ENCODE results near the gene SDHAF1.
"Not testable (repeated sequence)": the region's sequence is repeated elsewhere in the genome, so short reads cannot be mapped to it uniquely, and the experiment has no call there.

The SDHAF1 gene

DNA sequence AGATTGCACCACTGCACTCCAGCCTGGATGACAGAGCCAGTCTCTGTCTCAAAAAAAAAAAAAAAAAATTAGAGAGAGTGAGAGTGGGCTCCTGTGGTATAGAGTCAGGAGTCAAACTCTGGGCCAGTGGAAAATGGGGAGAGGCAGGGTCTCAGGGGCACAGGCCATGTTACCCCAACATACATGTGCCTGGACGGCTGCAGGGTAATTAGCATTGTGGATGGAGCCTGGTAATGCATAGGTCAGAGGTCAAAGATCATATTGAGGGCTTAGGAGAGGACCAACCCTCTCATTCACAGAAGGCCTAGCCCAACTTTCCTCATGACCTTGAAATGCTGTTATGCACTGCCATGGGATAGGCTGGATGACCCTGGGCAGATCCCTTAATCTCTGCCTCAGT, 30.6 kb downstream of the SDHAF1 start:
- no peak for DNase-seq

DNA sequence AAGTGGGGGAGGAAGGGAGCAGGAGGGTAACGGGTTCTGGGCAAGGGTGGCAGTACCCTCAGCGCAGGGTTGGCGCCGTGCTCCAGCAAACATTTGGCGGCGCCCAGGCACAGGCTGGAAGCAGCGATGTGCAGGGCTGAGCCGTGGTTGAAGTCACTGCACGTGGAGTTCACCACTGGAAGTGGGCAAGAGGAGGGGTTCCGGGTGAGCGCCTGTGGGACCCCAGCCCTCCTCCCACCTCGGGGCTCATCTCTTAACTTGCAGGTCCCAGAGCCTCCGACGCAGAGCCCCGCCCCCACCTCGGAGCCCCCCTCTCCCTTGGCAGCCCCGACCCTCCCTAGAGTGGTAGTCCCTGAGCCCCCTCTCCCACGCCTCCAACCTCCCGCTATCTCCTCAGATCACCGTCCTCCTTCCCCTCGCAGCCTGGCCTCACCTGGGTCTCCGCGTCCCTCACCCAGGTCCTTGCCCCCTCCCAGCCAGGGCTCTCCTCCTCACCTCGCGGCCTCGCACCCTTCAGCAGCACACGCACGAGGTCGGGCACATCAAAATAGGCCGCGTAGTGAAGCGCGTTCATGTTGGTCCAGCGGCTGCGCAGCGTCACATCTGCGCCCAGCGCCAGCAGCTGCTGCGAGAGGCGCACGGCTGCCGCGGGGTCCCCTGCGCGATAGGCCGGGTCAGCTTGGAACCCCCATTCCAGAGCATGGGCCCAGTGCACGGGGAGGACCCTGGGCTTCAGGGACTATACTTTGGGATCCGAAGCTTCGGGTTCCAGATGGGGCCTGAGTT, 31.3 kb downstream of the SDHAF1 start:
- DNase-seq = no peak

DNA sequence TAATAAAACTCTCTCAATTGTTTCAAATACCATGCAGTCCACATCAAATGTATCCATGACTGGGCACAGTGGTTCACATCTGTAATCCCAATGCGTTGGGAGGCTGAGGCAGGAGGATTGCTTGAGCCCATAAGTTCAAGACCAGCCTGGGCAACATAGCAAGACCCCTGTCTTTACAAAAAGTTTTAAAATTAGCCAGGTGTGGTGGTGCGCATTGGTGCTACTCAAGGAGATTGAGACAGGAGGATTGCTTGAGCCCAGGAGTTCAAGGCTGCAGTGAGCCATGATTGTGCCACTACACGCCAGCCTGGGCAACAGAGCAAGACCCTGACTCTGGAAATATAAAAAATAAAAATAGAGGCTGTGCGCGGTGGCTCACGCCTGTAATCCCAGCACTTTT, 32.7 kb downstream of the SDHAF1 start:
- DNase-seq = no peak

DNA sequence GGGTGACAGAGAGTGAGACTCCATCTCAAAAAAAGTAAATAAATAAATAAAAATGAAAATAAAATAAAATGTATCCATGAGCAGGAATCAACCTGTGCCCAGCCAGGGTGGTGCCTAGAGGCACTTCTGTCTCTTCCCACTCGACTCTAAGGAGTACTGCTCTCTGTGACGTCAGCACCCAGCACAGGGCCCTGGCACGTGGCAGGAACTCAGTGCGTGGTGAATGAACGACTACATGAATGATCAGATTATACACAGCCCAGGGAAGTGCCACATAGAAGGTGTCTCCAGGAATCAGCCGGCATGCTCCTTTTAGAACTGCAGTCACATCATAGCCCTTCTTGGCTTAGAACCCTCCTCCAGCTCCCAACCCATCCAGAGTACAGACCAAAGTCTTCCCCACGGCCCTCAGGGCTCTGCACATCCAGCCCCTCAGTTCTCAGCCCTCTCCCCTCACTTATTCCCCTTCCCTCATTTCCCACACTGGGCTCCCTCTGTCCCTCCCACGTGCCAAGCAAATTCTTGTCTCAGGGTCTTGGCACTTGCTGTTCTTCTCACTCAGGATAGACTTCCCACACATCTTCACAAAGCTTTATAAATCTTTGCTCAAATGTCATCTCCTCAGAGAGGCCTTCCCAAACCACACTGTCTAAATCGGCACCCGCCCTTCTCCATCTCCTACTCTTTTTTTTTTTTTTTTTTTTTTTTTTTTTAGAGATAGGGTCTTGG, 33.5 kb downstream of the SDHAF1 start:
- no peak for DNase-seq

DNA sequence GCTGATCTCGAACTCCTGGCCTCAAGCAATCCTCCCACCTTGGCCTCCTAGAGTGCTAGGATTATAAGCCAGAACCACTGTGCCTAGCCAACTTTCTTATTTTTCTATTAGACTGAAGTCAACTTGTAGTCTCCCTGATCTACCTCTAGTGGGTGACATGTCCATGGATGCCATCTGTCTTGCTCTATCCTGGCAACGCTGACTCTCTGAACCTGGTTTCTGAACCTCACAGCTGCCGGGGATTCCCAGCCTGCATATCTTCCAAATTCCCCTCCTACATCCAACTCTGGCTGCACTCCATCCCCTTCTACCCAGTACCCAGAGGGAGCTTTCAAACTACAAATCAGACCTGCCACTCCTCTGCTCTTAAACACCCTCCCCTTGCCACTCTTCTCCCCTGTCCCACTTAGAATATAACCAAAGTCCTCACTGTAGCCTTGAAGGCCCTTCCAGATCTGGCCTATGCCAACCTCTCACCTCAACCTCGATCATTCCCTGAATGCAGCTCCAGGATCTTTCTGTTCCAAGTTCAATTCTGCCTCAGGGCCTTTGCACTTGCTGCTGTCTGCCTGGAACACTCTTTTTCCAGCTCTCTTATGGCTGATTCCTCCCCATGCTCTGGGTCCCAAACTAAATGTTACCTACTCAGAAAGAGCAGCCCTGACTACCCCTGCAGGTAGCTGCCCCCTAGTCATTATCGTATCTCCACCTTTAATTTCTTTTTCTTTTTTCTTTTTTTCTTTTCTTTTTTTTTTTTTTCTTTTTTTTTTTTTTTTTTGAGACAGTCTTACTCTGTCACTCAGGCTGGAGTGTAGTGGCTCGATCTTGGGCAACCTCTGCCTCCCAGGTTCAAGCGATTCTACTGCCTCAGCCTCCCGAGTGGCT, 35.5 kb downstream of the SDHAF1 start:
- no peak for DNase-seq

DNA sequence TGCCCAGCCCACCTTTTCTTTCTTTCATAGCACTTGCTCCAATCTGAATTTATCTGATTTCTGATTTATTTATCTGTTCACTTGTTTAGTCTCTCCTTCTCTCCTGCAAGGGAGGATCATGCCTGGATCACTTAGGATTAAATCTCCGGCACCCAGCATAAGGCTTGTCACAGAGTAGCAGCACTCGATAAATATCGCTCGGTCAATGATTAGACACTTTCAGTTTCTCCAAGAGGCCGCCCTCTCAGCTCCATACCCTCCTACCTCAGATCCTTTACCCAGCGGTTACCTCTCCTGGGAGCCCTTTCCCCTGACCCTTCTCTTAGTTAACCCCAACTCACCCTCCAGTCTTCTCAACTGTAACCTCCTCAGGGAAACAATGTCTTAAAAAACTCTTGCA, 36.3 kb downstream of the SDHAF1 start:
- DNase-seq = no peak

DNA sequence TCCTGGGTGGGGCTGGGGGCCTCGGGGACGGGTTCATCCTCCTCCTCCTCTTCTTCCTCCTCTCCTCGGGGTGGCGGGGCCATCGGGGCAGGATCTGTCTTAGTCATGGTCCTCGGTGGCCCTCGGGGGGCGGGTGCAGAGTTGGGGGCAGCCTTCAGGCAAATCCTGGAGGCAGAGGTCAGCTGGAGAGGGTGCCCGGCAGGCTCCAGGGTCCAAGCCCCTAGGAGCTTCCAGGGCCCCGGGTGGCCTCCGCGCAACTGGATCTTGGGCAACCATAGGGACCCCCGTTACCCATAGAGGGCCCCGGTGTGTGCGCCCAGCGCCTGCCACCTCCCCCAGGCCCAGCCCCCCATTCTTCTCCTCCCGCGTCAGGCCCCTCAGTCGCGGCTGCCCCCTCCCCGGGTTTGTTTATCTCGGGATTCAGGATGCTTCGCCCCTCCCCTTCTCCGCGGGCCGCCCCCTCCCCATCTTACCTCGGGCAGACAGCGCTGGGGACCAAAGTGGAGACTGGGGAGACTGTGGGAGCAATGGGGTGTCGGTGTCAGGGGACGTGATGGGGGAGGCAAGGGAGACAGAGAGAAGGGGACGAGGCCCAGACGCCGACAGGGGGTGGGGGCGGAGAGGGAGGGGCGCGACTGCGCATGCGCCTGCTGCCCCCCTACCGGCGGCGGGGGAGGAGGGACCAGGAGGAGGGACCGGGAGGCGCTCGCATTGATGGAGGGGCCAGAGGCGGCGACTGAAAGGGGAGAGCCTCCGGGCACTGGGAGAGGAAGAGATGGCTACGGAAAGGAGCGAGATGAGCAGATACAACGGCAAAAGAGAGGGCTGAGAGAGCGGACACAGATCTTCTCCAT, 37.5 kb downstream of the SDHAF1 start, which contains the start of gene CLIP3:
TSS of gene CLIP3 (minus strand) at position 623 of the 854 bp plus-strand sequence. CDS start at position 107, 516 bp downstream.
- DNase-seq = peak; percentile 35

DNA sequence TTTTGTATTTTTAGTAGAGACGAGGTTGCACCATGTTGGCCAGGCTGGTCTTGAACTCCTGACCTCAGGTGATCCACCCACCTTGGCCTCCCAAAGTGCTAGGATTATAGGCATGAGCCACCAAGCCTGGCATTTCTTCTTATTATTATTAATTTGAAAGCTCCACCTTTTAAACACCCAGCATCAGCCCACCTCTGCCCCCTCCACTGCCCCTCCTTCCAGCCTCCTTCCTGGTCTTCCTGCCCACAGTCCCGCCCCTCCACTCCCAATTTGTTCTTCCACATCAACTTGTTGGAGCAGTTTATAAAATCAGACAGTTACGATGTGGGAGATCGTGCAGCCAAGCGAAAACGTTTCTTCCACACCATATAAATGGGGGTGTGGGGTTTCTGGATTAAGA, 45.5 kb downstream of the SDHAF1 start:
- no peak for DNase-seq

DNA sequence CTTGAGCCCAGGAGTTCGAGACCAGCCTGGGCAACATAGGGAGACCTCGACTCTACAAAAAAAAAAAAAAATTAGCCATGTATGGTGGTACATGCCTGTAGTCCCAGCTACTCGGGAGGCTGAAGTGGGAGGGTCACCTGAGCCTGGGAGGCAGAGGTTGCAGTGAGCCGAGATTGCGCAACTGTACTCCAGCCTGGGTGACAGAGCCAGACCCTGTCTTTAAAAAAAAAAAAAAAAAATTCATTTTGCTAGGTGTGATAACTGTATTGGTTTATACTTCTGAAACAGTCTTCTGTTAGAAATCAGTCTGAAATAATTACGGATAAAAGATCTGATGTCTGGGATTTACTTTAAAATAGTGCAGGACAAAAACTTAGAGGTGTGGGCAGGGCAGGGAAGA, 46.1 kb downstream of the SDHAF1 start:
- not testable (repeated sequence) for DNase-seq

DNA sequence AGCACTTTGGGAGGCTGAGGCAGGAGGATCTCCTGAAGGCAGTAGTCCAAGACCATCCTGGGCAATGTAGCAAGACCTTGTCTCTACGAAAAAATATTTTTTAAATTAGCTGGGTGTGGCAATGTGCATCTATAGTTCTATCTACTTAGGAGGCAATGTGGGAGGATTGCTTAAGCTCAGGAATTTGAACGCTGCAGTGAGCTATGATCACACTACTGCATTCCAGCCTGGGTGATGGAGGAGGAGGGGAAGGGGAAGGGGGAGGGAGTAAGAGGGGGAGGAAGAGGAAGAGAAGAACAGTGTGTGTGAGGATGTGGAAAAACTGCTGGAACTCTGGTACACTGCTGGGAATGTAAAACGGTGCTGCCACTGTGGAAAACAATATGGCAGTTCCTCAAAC, 46.8 kb downstream of the SDHAF1 start:
- no peak for DNase-seq

DNA sequence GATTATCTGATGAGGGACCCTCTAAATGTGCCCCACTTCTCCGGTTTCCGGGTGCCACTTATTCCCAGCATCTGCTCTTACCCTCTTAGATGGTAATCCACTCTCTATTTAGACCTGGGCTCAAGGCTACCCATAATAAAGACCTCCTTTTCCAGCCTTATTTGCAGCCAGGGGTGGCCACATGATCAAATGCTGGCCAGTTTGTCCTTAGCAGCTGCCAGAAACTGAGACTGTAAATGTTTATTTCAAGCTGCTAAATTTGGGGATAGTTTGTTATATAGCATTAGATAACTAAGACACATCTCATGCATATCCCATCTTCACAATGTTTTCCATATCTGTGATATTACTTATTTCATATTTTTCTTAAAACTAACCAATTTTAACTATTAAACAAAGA, 49.0 kb downstream of the SDHAF1 start:
- no peak for DNase-seq
